ENCODE results near the gene ODC1. TPM values are rescaled to one million over a fixed set of nuclear protein-coding genes. Genes with fewer than 3 reads are reported as not detected.

ODC1 gene
- total RNA-seq, 1 experiment from 2014 or later: 231 TPM

DNA sequence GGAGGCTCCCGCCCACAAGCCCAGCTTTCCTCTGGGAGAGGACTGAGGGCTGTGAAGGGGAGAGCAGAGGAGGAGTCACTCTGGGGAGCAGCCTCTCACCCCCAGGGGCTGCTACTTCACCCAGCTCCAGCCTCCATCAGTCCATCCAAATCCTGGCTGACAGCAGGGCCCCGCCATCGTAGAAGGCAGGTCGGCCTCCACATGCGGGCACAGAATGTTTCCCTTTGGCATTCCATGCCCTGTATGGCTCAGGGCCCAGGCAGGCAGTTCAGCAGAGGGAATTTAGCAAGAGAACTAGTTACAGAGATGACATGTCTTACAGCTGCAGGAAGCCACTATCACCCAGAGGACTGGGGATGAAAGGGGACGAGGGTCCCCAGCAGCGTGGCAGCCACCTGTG lies 6.4 kb upstream of the ODC1 start:
- no peak for DNase-seq (ENCODE audit: low read depth, low spot score)
- no peaks in the 10 kb centered on the region for H3K36me3 ChIP-seq (ENCODE audit: control insufficient read depth in 1 of 2, insufficient read depth in 2 of 2, low read length in 2 of 2)
- H3K4me3 ChIP-seq (replicated peaks in 1 of 2; ENCODE audit: low read depth in 1 of 2, low read length in 2 of 2): no peak overlapping the region
- no peak overlapping the region for H2AFZ ChIP-seq (ENCODE audit: low read depth, low read length, poor library complexity, severe bottlenecking)
- H4K20me1 ChIP-seq (ENCODE audit: insufficient read depth): no peaks in the 10 kb centered on the region
- ATAC-seq: no peak
- H3K9me2 ChIP-seq (ENCODE audit: insufficient read depth): no peaks in the 10 kb centered on the region
- no peak overlapping the region for H3K4me2 ChIP-seq (ENCODE audit: low read length)
- no peaks in the 10 kb centered on the region for H3K79me2 ChIP-seq (ENCODE audit: insufficient read depth, low read length)
- BruUV-seq (replicated peaks): no TSS peak
- peaks cover 7 to 26% of the 10 kb centered on the region in 2 experiments; a peak in 3 of 4 replicates for H3K4me1 ChIP-seq (ENCODE audit: control insufficient read depth in 1 of 2, insufficient read depth in 2 of 2, low read length in 2 of 2)
- TF ChIP-seq SIN3A (IDR thresholded peaks at IDR 0.05; ENCODE audit: low read depth): no peak
- TF ChIP-seq, protein P1, sequence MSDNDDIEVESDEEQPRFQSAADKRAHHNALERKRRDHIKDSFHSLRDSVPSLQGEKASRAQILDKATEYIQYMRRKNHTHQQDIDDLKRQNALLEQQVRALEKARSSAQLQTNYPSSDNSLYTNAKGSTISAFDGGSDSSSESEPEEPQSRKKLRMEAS (IDR thresholded peaks at IDR 0.05): no peak
- no peak for TF ChIP-seq ELF1 (IDR thresholded peaks at IDR 0.05; ENCODE audit: borderline replicate concordance, low read depth)
- no peak for TF ChIP-seq EZH2 (IDR thresholded peaks at IDR 0.05)
- TF ChIP-seq JUND (IDR thresholded peaks at IDR 0.05): no peak
- no peak for TF ChIP-seq ZNF274 (IDR thresholded peaks at IDR 0.05; ENCODE audit: low read depth, low read length)
- TF ChIP-seq EGR1 (IDR thresholded peaks at IDR 0.05; ENCODE audit: low read depth): no peak
- TF ChIP-seq, protein P2, sequence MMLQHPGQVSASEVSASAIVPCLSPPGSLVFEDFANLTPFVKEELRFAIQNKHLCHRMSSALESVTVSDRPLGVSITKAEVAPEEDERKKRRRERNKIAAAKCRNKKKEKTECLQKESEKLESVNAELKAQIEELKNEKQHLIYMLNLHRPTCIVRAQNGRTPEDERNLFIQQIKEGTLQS (IDR thresholded peaks at IDR 0.05): no peak
- TF ChIP-seq POLR2AphosphoS5 (IDR thresholded peaks at IDR 0.05; ENCODE audit: low read depth, low read length): no peak
- TF ChIP-seq, protein P3, sequence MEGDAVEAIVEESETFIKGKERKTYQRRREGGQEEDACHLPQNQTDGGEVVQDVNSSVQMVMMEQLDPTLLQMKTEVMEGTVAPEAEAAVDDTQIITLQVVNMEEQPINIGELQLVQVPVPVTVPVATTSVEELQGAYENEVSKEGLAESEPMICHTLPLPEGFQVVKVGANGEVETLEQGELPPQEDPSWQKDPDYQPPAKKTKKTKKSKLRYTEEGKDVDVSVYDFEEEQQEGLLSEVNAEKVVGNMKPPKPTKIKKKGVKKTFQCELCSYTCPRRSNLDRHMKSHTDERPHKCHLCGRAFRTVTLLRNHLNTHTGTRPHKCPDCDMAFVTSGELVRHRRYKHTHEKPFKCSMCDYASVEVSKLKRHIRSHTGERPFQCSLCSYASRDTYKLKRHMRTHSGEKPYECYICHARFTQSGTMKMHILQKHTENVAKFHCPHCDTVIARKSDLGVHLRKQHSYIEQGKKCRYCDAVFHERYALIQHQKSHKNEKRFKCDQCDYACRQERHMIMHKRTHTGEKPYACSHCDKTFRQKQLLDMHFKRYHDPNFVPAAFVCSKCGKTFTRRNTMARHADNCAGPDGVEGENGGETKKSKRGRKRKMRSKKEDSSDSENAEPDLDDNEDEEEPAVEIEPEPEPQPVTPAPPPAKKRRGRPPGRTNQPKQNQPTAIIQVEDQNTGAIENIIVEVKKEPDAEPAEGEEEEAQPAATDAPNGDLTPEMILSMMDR (IDR thresholded peaks at IDR 0.05 in 2 of 3, conservative IDR thresholded peaks at IDR 0.05 in 1 of 3; ENCODE audit: borderline replicate concordance in 1 of 3, insufficient read depth in 1 of 3, low read depth in 2 of 3, low read length in 2 of 3): no peak
- no peak for TF ChIP-seq FOSL1 (IDR thresholded peaks at IDR 0.05; ENCODE audit: low read depth)
- TF ChIP-seq ZFX (IDR thresholded peaks at IDR 0.05): no peak
- TF ChIP-seq, protein P4, sequence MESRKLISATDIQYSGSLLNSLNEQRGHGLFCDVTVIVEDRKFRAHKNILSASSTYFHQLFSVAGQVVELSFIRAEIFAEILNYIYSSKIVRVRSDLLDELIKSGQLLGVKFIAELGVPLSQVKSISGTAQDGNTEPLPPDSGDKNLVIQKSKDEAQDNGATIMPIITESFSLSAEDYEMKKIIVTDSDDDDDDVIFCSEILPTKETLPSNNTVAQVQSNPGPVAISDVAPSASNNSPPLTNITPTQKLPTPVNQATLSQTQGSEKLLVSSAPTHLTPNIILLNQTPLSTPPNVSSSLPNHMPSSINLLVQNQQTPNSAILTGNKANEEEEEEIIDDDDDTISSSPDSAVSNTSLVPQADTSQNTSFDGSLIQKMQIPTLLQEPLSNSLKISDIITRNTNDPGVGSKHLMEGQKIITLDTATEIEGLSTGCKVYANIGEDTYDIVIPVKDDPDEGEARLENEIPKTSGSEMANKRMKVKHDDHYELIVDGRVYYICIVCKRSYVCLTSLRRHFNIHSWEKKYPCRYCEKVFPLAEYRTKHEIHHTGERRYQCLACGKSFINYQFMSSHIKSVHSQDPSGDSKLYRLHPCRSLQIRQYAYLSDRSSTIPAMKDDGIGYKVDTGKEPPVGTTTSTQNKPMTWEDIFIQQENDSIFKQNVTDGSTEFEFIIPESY (IDR thresholded peaks at IDR 0.05; ENCODE audit: extremely low read depth, insufficient replicate concordance, low read length): no peak
- no peak for TF ChIP-seq TCF7L2 (IDR thresholded peaks at IDR 0.05; ENCODE audit: borderline replicate concordance, extremely low read depth, insufficient read depth, insufficient read length)
- no peak for TF ChIP-seq CBX3 (IDR thresholded peaks at IDR 0.05; ENCODE audit: low read depth)
- no peak for TF ChIP-seq CEBPB (IDR thresholded peaks at IDR 0.05; ENCODE audit: low read depth)
- TF ChIP-seq RAD21 (IDR thresholded peaks at IDR 0.05; ENCODE audit: low read depth): no peak
- TF ChIP-seq EZH2phosphoT487 (IDR thresholded peaks at IDR 0.05; ENCODE audit: borderline replicate concordance): no peak
- TF ChIP-seq, protein P5, sequence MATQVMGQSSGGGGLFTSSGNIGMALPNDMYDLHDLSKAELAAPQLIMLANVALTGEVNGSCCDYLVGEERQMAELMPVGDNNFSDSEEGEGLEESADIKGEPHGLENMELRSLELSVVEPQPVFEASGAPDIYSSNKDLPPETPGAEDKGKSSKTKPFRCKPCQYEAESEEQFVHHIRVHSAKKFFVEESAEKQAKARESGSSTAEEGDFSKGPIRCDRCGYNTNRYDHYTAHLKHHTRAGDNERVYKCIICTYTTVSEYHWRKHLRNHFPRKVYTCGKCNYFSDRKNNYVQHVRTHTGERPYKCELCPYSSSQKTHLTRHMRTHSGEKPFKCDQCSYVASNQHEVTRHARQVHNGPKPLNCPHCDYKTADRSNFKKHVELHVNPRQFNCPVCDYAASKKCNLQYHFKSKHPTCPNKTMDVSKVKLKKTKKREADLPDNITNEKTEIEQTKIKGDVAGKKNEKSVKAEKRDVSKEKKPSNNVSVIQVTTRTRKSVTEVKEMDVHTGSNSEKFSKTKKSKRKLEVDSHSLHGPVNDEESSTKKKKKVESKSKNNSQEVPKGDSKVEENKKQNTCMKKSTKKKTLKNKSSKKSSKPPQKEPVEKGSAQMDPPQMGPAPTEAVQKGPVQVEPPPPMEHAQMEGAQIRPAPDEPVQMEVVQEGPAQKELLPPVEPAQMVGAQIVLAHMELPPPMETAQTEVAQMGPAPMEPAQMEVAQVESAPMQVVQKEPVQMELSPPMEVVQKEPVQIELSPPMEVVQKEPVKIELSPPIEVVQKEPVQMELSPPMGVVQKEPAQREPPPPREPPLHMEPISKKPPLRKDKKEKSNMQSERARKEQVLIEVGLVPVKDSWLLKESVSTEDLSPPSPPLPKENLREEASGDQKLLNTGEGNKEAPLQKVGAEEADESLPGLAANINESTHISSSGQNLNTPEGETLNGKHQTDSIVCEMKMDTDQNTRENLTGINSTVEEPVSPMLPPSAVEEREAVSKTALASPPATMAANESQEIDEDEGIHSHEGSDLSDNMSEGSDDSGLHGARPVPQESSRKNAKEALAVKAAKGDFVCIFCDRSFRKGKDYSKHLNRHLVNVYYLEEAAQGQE (IDR thresholded peaks at IDR 0.05; ENCODE audit: low read depth): no peak
- no peaks in the 10 kb centered on the region for H3K9me3 ChIP-seq (ENCODE audit: control insufficient read depth in 1 of 2, insufficient read depth in 1 of 2, low read depth in 1 of 2, low read length in 2 of 2)
- no peaks in the 10 kb centered on the region for H3K27me3 ChIP-seq (ENCODE audit: insufficient read depth, low read length)
- no peak overlapping the region for H3K27ac ChIP-seq (ENCODE audit: low read depth, low read length)
- ChIA-PET RAD21 (ENCODE audit: low non-redundant PET in 1 of 2, low total read pairs in 2 of 2, uncharacterized antibody in 2 of 2, unreplicated experiment in 2 of 2) (no interaction called here), POLR2A (no interaction called here), CTCF (no interaction called here)
- intact Hi-C loops (cut with micrococcal nuclease): no loop called here
- H3K9ac ChIP-seq (ENCODE audit: low read length): no peak overlapping the region
